H9 (cell line): Measurements from ENCODE around the gene TPPP2. TPM values are rescaled to one million over a fixed set of nuclear protein-coding genes. Genes with fewer than 3 reads are reported as not detected.

Experiments used
- DNase-seq: peaks from one replicate; pipeline ENCODE4 v3.0.0-alpha.2; 2017
- H2AFZ ChIP-seq: one replicate; pipeline ENCODE4 v1.6.1; 2013; ENCODE audit warnings: mild to moderate bottlenecking, low read length, control low read depth, moderate library complexity
- H2AK5ac ChIP-seq: 2 replicates; pipeline ENCODE4 v1.6.1; 2013; ENCODE audit warnings: low read length, control low read depth, mixed read lengths; ENCODE audit not compliant: insufficient read length
- H2BK120ac ChIP-seq: one replicate; pipeline ENCODE4 v1.6.1; 2013; ENCODE audit warnings: low read depth, mild to moderate bottlenecking, low read length, control low read depth, inconsistent platforms; ENCODE audit not compliant: poor library complexity, severe bottlenecking
- H2BK12ac ChIP-seq: 2 replicates; pipeline ENCODE4 v1.6.1; 2013; ENCODE audit warnings: low read length, control low read depth, mixed read lengths, low read depth; ENCODE audit not compliant: insufficient read length
- H2BK15ac ChIP-seq: 2 replicates; pipeline ENCODE4 v1.6.1; 2013; ENCODE audit warnings: low read depth, low read length, control low read depth
- H2BK20ac ChIP-seq: one replicate; pipeline ENCODE4 v1.6.1; 2013; ENCODE audit warnings: low read depth, mild to moderate bottlenecking, low read length, control low read depth, inconsistent platforms; ENCODE audit not compliant: poor library complexity, severe bottlenecking
- H2BK5ac ChIP-seq: 2 replicates; pipeline ENCODE4 v1.6.1; 2013; ENCODE audit warnings: low read length, control low read depth, mixed read lengths; ENCODE audit not compliant: insufficient read length
- H3K14ac ChIP-seq: 2 replicates; pipeline ENCODE4 v1.6.1; 2013; ENCODE audit warnings: low read length, control low read depth; ENCODE audit not compliant: insufficient read depth
- H3K18ac ChIP-seq: 2 replicates; pipeline ENCODE4 v1.6.1; 2013; ENCODE audit warnings: low read depth, mild to moderate bottlenecking, mixed read lengths, low read length, control low read depth; ENCODE audit not compliant: insufficient read length
- H3K23ac ChIP-seq: 2 replicates; pipeline ENCODE4 v1.6.1; 2013; ENCODE audit warnings: low read length, control low read depth, mixed read lengths, low read depth; ENCODE audit not compliant: insufficient read length
- H3K23me2 ChIP-seq: 2 replicates; pipeline ENCODE4 v1.6.1; 2013; ENCODE audit warnings: low read depth, mild to moderate bottlenecking, mixed read lengths, low read length, control low read depth; ENCODE audit not compliant: insufficient read length, poor library complexity, severe bottlenecking
- H3K27ac ChIP-seq: 2 replicates; pipeline ENCODE4 v1.5.1; 2013; ENCODE audit warnings: low read length, control low read depth, mixed read lengths, low read depth; ENCODE audit not compliant: insufficient read length
- H3K27me3 ChIP-seq: 2 replicates; pipeline ENCODE4 v1.6.1; 2013; ENCODE audit warnings: low read length, control low read depth, inconsistent platforms; ENCODE audit not compliant: insufficient read depth
- H3K4ac ChIP-seq: 2 replicates; pipeline ENCODE4 v1.6.1; 2013; ENCODE audit warnings: low read depth, mild to moderate bottlenecking, control low read depth, inconsistent platforms, low read length, moderate library complexity
- H3K4me1 ChIP-seq: 2 replicates; pipeline ENCODE4 v1.6.1; 2013; ENCODE audit warnings: low read length, control low read depth, inconsistent platforms; ENCODE audit not compliant: insufficient read depth
- H3K4me2 ChIP-seq: 2 replicates; pipeline ENCODE4 v1.6.1; 2013; ENCODE audit warnings: low read length, control low read depth, mixed read lengths; ENCODE audit not compliant: insufficient read length, insufficient read depth
- H3K56ac ChIP-seq: 2 replicates; pipeline ENCODE4 v1.6.1; 2013; ENCODE audit warnings: low read depth, mild to moderate bottlenecking, mixed read lengths, low read length, control low read depth; ENCODE audit not compliant: insufficient read length
- H3K79me1 ChIP-seq: 2 replicates; pipeline ENCODE4 v1.6.1; 2013; ENCODE audit warnings: low read depth, mild to moderate bottlenecking, moderate library complexity, low read length, control low read depth, inconsistent platforms; ENCODE audit not compliant: insufficient read depth, poor library complexity, severe bottlenecking
- H3K79me2 ChIP-seq: 2 replicates; pipeline ENCODE4 v1.6.1; 2013; ENCODE audit warnings: low read length, control low read depth, inconsistent platforms; ENCODE audit not compliant: insufficient read depth
- H3K9ac ChIP-seq: 2 replicates; pipeline ENCODE4 v1.6.1; 2013; ENCODE audit warnings: low read length, control low read depth, mixed read lengths; ENCODE audit not compliant: insufficient read length; ENCODE audit errors: extremely low read depth
- H3K9me3 ChIP-seq: one replicate; pipeline ENCODE4 v1.6.1; 2013; ENCODE audit warnings: low read depth, low read length, inconsistent platforms; ENCODE audit not compliant: control insufficient read depth
- H3T11ph ChIP-seq: one replicate; pipeline ENCODE4 v1.6.1; 2013; ENCODE audit warnings: mild to moderate bottlenecking, low read length, control low read depth, inconsistent platforms
- H4K20me1 ChIP-seq: one replicate; pipeline ENCODE4 v1.6.1; 2013; ENCODE audit not compliant: control insufficient read depth, insufficient read length, insufficient read depth
- H4K5ac ChIP-seq: 2 replicates; pipeline ENCODE4 v1.6.1; 2013; ENCODE audit warnings: low read depth, mild to moderate bottlenecking, mixed read lengths, low read length, control low read depth; ENCODE audit not compliant: insufficient read length
- H4K8ac ChIP-seq: replicated peaks from 2 replicates; pipeline ENCODE4 v1.6.1; 2013; ENCODE audit warnings: low read length, control low read depth, mixed read lengths, low read depth; ENCODE audit not compliant: insufficient read length
- H4K91ac ChIP-seq: 2 replicates; pipeline ENCODE4 v1.6.1; 2013; ENCODE audit warnings: low read depth, mild to moderate bottlenecking, moderate library complexity, mixed read lengths, low read length, control low read depth; ENCODE audit not compliant: insufficient read length
- H3K27ac Mint-ChIP-seq, 3 experiments: 2 replicates in 2 of 3; 3 replicates in 1 of 3; pipeline ENCODE4 v1.8.0; 2020 to 2021; ENCODE audit warnings: mixed read lengths in 3 of 3, mild to moderate bottlenecking in 1 of 3, moderate library complexity in 1 of 3
- H3K27me3 Mint-ChIP-seq: 2 replicates; pipeline ENCODE4 v1.8.0; 2021; ENCODE audit warnings: low read depth, mild to moderate bottlenecking, moderate library complexity, mixed read lengths
- H3K36me3 Mint-ChIP-seq, 3 experiments: 2 replicates in 2 of 3; 3 replicates in 1 of 3; pipeline ENCODE4 v1.8.0; 2020 to 2021; ENCODE audit warnings: low read depth in 3 of 3, mixed read lengths in 3 of 3; ENCODE audit not compliant: insufficient read depth in 1 of 3
- H3K4me1 Mint-ChIP-seq, 2 experiments: 2 replicates each; pipeline ENCODE4 v1.8.0; 2020; ENCODE audit warnings: mixed read lengths in 2 of 2
- H3K4me3 Mint-ChIP-seq, 2 experiments: 2 replicates in 1 of 2; 3 replicates in 1 of 2; pipeline ENCODE4 v1.8.0; 2020 to 2021; ENCODE audit warnings: mild to moderate bottlenecking in 2 of 2, mixed read lengths in 2 of 2, moderate library complexity in 1 of 2
- H3K9me3 Mint-ChIP-seq, 2 experiments: 2 replicates in 1 of 2; 3 replicates in 1 of 2; pipeline ENCODE4 v1.8.0; 2020; ENCODE audit warnings: mild to moderate bottlenecking in 2 of 2, mixed read lengths in 2 of 2, moderate library complexity in 1 of 2
- CTCF ChIP-seq: fragments of 200-600 bp; sonication (generic); conservative IDR thresholded peaks from 3 replicates; pipeline ENCODE4 v1.8.0; 2021; ENCODE audit warnings: antibody characterized with exemption, mild to moderate bottlenecking
- WGBS: extraction: QIAGEN DNeasy Blood & Tissue Kit; methylation state at CpG from one replicate; pipeline ENCODE4 v1.1.7; 2013; ENCODE audit warnings: missing lambda C conversion rate, low lambda C conversion rate, mixed read lengths; ENCODE audit not compliant: insufficient read length; ENCODE audit errors: extremely low coverage; 5-methylcytosine and 5-hydroxymethylcytosine counted together
- total RNA-seq: library from RNA; stranded (reverse); gene quantifications from 2 replicates; pipeline ENCODE4 v1.2.1, GENCODE V29; 2021

Gene TPPP2
- total RNA-seq, 1 experiment from 2014 or later, result not detected

- H3K27me3 ChIP-seq, result no peaks in the 10 kb centered on the region
- no peak for DNase-seq
- no peak overlapping the region for H3K4me3 Mint-ChIP-seq
- H2BK12ac ChIP-seq, result no peak overlapping the region
- H2BK15ac ChIP-seq, result no peak overlapping the region
- H3K9me3 ChIP-seq, result no peaks in the 10 kb centered on the region
- no peaks in the 10 kb centered on the region; the same call in 1 of the 2 replicates for H3K4me1 ChIP-seq
- H2BK120ac ChIP-seq, result no peak overlapping the region
- H3K9ac ChIP-seq, result no peak overlapping the region
- no peak overlapping the region for H4K5ac ChIP-seq
- no peaks in the 10 kb centered on the region for H3K79me2 ChIP-seq
- H3K23me2 ChIP-seq, result no peaks in the 10 kb centered on the region
- H3K18ac ChIP-seq, result no peak overlapping the region
- H4K91ac ChIP-seq, result no peak overlapping the region
- H3K4me1 Mint-ChIP-seq, result peaks cover 11 to 14% of the 10 kb centered on the region in 2 experiments
- H3K9me3 Mint-ChIP-seq, result no peaks in the 10 kb centered on the region
- H3K27ac ChIP-seq, result no peak overlapping the region
- H3K79me1 ChIP-seq, result no peaks in the 10 kb centered on the region
- no peaks in the 10 kb centered on the region for H4K20me1 ChIP-seq
- no peak overlapping the region for H3K4ac ChIP-seq
- H2BK20ac ChIP-seq, result no peak overlapping the region
- H3K36me3 Mint-ChIP-seq, result no peaks in the 10 kb centered on the region
- H3K27me3 Mint-ChIP-seq, result no peaks in the 10 kb centered on the region
- H3K56ac ChIP-seq, result no peak overlapping the region
- H3K4me2 ChIP-seq, result no peak overlapping the region
- no peak overlapping the region for H2BK5ac ChIP-seq
- no peak overlapping the region for H3T11ph ChIP-seq
- H4K8ac ChIP-seq, result no peak overlapping the region
- no peak overlapping the region for H3K27ac Mint-ChIP-seq
- no peak overlapping the region for H3K14ac ChIP-seq
- H2AFZ ChIP-seq, result no peak overlapping the region
- no peak for TF ChIP-seq CTCF
- H3K23ac ChIP-seq, result no peak overlapping the region
- no peak overlapping the region for H2AK5ac ChIP-seq
- no CpG with 5 or more reads among the region's 5 CpGs for WGBS
These were observed 25.6 kb downstream of the TPPP2 start for GRCh38 chr14:21055432-21056117.
